ENCODE measurements around the gene DPP6. TPM values are rescaled to one million over a fixed set of nuclear protein-coding genes. Genes with fewer than 3 reads are reported as not detected.

Gene DPP6
- polyA plus RNA-seq, 1 of the 3 experiments (the other 2 are of a cell fraction): not detected

DNA sequence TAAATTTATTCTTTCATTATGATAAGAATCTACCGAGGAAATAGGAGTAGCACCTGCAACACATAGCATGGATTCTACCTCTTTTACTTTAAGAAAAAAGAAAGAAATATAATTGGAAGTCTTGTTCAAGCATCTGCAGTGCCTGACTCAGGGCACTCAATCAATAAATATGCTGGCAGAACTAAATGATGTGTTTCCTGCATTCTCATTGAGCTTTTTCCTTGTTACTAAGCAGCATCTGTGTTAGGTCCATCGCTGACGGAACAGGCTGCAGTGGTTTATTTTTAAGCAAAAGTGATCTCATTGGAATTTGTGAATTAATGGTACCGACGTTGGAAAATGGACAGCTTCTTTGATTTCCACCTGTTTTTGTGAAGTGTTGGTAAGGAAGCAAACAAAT lies 417.5 kb downstream of the DPP6 start (continued):
- TF ChIP-seq EZH2phosphoT487 (IDR thresholded peaks at IDR 0.05; ENCODE audit: borderline replicate concordance, low read depth): no peak
- TF ChIP-seq TEAD4 (IDR thresholded peaks at IDR 0.05; ENCODE audit: borderline replicate concordance, insufficient read depth): no peak
- TF ChIP-seq, protein P1, sequence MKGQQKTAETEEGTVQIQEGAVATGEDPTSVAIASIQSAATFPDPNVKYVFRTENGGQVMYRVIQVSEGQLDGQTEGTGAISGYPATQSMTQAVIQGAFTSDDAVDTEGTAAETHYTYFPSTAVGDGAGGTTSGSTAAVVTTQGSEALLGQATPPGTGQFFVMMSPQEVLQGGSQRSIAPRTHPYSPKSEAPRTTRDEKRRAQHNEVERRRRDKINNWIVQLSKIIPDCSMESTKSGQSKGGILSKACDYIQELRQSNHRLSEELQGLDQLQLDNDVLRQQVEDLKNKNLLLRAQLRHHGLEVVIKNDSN (IDR thresholded peaks at IDR 0.05; ENCODE audit: borderline replicate concordance, low read depth): no peak

DNA sequence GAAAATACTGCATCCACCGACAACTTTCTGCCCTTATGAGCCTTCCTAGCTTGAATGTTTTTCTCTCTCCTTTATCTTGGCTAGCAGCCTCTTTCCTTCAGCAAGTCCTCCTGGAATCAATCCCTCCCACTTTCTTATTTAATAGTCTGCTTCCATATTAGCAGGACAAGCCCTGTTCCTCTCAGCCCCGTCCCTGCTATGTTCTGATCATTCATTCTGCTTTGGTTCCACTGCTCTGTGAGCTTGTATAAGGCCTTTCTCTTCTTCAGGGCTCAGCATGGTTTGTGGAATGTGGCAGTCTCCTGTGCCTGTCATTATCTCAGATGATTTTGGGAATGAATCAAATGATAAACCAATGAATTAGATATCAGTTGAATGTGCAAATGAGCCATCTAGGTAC lies 420.1 kb downstream of the DPP6 start:
- Histone ChIP-seq H3K79me2 (ENCODE audit: insufficient read depth) (no peaks in the 10 kb centered on the region), H2AFZ (ENCODE audit: low read depth) (no peak overlapping the region), H3K27me3 (ENCODE audit: insufficient read depth) (no peaks in the 10 kb centered on the region), H3K4me2 (no peak overlapping the region), H3K36me3 (replicated peaks in 1 of 2; ENCODE audit: control insufficient read depth in 1 of 2, insufficient read depth in 2 of 2, low read length in 1 of 2) (no peaks in the 10 kb centered on the region), H3K4me3 (ENCODE audit: low read depth in 2 of 2, low read length in 1 of 2) (no peak overlapping the region), H3K4me1 (ENCODE audit: control insufficient read depth in 1 of 2, insufficient read depth in 2 of 2, low read depth in 1 of 2, low read length in 1 of 2) (no peaks in the 10 kb centered on the region), H3K27ac (ENCODE audit: low read depth in 2 of 2, low read length in 1 of 2) (no peak overlapping the region), H3K9me3 (no peaks in the 10 kb centered on the region), H3K9ac (no peak overlapping the region), H3K9me2 (no peaks in the 10 kb centered on the region), H3F3A (replicated peaks; ENCODE audit: insufficient read depth) (no peaks in the 10 kb centered on the region), H4K20me1 (ENCODE audit: insufficient read depth) (no peaks in the 10 kb centered on the region)
- POLR2A ChIA-PET: no interaction called here
- WGBS (ENCODE audit: low lambda C conversion rate): 3% methylated on average over 2 of the region's 2 CpGs
- CTCF ChIA-PET: interaction anchor here (0.9 to 2.2 kb wide), 3 partner anchors 9 to 32 kb away, joined by 3 to 6 read pairs (median 4); no protein-coding TSS in a partner anchor
- no peak for DNase-seq
- TF ChIP-seq JUND (IDR thresholded peaks at IDR 0.05) (no peak), RXRA (IDR thresholded peaks at IDR 0.05; ENCODE audit: borderline replicate concordance, low read depth) (no peak), FOXM1 (IDR thresholded peaks at IDR 0.05; ENCODE audit: low read depth) (no peak), ELF1 (IDR thresholded peaks at IDR 0.05) (no peak), TEAD4 (IDR thresholded peaks at IDR 0.05; ENCODE audit: borderline replicate concordance, insufficient read depth) (no peak), CHD2 (IDR thresholded peaks at IDR 0.05; ENCODE audit: low read length, partially characterized antibody) (no peak), POLR2AphosphoS5 (IDR thresholded peaks at IDR 0.05; ENCODE audit: low read depth, low read length) (no peak), RFX5 (IDR thresholded peaks at IDR 0.05; ENCODE audit: low read length) (no peak), EZH2phosphoT487 (IDR thresholded peaks at IDR 0.05; ENCODE audit: borderline replicate concordance, low read depth) (no peak), MEF2A (IDR thresholded peaks at IDR 0.05; ENCODE audit: borderline replicate concordance, low read depth) (no peak), TCF12 (IDR thresholded peaks at IDR 0.05) (no peak), FOXJ3 (CRISPR knock-in tag; IDR thresholded peaks at IDR 0.05) (no peak)
- TF ChIP-seq, protein P2, sequence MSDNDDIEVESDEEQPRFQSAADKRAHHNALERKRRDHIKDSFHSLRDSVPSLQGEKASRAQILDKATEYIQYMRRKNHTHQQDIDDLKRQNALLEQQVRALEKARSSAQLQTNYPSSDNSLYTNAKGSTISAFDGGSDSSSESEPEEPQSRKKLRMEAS (IDR thresholded peaks at IDR 0.05; ENCODE audit: low read depth): no peak
- TF ChIP-seq, protein P3, sequence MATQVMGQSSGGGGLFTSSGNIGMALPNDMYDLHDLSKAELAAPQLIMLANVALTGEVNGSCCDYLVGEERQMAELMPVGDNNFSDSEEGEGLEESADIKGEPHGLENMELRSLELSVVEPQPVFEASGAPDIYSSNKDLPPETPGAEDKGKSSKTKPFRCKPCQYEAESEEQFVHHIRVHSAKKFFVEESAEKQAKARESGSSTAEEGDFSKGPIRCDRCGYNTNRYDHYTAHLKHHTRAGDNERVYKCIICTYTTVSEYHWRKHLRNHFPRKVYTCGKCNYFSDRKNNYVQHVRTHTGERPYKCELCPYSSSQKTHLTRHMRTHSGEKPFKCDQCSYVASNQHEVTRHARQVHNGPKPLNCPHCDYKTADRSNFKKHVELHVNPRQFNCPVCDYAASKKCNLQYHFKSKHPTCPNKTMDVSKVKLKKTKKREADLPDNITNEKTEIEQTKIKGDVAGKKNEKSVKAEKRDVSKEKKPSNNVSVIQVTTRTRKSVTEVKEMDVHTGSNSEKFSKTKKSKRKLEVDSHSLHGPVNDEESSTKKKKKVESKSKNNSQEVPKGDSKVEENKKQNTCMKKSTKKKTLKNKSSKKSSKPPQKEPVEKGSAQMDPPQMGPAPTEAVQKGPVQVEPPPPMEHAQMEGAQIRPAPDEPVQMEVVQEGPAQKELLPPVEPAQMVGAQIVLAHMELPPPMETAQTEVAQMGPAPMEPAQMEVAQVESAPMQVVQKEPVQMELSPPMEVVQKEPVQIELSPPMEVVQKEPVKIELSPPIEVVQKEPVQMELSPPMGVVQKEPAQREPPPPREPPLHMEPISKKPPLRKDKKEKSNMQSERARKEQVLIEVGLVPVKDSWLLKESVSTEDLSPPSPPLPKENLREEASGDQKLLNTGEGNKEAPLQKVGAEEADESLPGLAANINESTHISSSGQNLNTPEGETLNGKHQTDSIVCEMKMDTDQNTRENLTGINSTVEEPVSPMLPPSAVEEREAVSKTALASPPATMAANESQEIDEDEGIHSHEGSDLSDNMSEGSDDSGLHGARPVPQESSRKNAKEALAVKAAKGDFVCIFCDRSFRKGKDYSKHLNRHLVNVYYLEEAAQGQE (IDR thresholded peaks at IDR 0.05; ENCODE audit: low read depth, low read length): no peak
- TF ChIP-seq, protein P4, sequence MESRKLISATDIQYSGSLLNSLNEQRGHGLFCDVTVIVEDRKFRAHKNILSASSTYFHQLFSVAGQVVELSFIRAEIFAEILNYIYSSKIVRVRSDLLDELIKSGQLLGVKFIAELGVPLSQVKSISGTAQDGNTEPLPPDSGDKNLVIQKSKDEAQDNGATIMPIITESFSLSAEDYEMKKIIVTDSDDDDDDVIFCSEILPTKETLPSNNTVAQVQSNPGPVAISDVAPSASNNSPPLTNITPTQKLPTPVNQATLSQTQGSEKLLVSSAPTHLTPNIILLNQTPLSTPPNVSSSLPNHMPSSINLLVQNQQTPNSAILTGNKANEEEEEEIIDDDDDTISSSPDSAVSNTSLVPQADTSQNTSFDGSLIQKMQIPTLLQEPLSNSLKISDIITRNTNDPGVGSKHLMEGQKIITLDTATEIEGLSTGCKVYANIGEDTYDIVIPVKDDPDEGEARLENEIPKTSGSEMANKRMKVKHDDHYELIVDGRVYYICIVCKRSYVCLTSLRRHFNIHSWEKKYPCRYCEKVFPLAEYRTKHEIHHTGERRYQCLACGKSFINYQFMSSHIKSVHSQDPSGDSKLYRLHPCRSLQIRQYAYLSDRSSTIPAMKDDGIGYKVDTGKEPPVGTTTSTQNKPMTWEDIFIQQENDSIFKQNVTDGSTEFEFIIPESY (IDR thresholded peaks at IDR 0.05; ENCODE audit: borderline replicate concordance, low read depth): no peak
- TF ChIP-seq, protein P5, sequence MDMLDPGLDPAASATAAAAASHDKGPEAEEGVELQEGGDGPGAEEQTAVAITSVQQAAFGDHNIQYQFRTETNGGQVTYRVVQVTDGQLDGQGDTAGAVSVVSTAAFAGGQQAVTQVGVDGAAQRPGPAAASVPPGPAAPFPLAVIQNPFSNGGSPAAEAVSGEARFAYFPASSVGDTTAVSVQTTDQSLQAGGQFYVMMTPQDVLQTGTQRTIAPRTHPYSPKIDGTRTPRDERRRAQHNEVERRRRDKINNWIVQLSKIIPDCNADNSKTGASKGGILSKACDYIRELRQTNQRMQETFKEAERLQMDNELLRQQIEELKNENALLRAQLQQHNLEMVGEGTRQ (IDR thresholded peaks at IDR 0.05; ENCODE audit: borderline replicate concordance, low read depth, low read length): no peak
